Limb (tissue), 2 donors: ENCODE measurements around the gene OR4K1.
"Not testable (repeated sequence)": the region's sequence is repeated elsewhere in the genome, so short reads cannot be mapped to it uniquely, and the experiment has no call there.

Source experiments
- DNase-seq, 2 donors: peaks; one replicate each; pipeline ENCODE4 v3.0.0-alpha.2; 2016; ENCODE audit errors: extremely low spot score in 2 of 2

The OR4K1 gene, protein sequence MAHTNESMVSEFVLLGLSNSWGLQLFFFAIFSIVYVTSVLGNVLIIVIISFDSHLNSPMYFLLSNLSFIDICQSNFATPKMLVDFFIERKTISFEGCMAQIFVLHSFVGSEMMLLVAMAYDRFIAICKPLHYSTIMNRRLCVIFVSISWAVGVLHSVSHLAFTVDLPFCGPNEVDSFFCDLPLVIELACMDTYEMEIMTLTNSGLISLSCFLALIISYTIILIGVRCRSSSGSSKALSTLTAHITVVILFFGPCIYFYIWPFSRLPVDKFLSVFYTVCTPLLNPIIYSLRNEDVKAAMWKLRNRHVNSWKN

DNA sequence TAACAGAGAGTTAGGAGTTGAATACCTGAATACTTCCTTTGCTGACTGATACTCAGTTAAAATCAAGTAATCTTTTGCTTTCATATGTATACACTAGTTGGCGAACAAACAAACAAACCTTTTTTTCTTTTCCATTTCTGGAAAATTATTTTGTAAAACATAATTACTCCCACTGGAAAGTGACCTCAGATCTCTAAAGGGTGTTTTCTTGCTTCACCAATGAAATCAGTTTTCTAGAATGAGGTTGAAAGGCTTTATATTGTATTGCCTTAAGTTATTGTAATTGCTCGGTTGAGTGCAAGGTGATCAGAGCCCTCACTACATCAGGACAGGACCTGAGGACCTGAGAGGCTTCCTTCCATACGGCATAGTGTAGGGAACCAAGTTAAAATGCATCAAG is at the start of gene OR4K1:
Gene OR4K1 (plus strand): TSS at position 301 of the 400 bp plus-strand sequence. CDS start 4,750 bp downstream, outside the sequence.
- DNase-seq = no peak

DNA sequence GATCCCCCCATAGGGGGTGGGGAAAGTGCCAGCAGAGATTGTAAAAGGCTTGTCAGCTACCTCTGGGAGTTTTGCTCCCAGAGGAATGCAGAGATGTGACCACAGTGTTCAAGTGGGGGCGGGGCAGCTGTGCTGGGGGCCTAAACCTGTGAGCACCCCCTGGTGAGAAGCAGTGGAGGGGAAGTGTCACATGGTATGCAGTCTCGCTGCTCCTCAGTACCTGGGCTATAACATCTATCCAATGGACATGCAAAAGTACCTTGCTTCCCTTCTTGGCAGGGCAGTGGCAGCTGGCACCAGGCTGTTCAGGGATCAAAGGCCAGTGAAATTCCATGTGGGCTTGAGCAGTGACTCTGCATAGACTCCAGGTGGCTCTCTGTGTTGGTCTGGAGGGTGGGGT is 35.4 kb upstream of the OR4K1 start:
- DNase-seq = no peak

DNA sequence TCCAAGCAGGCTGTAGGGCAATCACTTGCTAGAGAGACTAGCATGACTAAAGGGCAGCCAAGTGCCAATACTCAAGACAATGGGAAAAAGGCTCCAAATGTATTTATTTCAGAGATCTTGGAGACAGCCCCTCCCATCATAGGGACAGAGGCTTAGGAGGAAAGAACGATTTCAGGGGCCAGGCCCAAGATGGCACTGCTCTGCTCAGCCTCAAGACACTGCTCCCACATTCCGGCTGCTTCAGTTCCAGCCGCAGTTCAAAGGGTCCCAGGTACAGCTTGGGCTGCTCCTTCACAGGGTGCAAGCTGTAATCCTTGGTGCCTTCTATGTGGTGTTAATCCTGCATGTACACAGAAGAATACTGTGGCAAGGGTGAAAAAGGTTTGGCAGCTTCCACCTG is 29.7 kb upstream of the OR4K1 start:
- DNase-seq = no peak

DNA sequence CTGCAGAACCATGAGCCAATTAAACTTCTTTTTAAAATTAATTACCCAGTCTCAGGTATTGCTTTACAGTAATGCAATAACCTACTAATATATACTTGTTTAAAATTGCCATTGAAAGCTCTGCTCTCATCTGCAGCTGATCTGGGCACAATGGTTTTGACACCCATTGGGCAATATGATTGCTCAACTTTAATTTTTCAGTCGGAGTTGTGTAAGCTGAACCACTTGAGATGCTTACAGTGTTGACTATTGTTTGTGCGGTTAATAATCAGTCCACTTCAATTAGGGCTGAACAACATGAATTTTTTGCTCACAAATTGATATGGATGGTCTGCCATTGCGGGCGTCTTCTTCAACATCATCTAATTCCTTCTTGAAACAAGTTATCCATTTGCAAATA is 28.3 kb upstream of the OR4K1 start:
- DNase-seq = no peak

DNA sequence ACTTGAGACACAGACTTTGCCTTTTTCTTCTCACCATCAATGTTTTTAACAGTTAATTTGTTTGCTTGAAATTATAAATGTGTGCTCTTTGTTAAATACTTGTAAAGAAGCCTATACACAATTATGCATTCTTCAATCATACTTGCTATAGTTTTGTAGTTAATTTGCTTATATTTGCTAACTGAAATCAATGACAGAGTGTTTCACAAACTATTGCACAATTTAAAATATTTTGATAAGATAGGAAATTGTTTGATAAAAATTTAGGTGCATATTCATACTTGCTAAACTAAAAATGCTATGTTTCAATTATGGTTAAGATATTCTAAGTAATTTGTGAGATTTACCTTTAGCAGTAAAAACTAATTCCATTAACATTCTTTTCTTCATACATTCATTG is 24.1 kb upstream of the OR4K1 start:
- no peak for DNase-seq

DNA sequence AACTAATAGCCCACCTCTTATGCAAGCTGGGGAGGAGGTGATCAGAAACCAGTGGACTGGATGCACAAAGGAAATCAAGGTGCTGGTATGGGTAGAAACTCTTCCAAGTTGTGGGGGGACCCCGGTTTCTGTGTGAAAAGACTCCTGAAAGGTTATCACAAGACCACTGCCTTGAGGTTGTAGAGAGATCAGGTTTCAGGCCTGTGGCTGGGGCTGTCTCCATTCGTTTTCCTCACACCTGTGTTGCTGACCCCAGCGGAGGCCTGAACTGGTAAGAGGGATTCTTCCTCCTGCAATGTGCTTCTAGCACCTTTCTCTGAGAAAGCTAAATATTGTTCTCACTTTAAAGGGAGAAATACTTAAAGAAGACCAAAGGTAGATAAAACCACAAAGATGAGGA is 19.6 kb upstream of the OR4K1 start:
- DNase-seq = no peak

DNA sequence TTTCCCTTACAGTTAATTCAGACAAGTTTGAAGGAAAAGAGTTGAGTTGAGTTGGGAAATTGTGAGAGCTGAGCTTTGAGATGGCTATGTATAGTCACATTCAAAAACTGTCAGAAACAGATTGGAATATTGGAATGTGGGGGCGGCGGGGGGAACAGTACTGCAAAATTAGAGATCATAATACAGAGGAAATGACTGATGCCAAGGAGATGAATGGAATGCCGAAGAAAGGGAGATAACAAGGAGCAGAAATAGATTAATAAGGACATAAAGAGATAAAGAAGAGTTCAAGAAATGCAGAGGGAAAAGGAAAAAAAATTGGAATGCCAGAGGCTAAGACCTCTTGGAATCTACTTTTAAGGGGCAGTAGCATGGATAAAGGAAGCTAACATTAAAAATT is 13.5 kb upstream of the OR4K1 start:
- no peak for DNase-seq

DNA sequence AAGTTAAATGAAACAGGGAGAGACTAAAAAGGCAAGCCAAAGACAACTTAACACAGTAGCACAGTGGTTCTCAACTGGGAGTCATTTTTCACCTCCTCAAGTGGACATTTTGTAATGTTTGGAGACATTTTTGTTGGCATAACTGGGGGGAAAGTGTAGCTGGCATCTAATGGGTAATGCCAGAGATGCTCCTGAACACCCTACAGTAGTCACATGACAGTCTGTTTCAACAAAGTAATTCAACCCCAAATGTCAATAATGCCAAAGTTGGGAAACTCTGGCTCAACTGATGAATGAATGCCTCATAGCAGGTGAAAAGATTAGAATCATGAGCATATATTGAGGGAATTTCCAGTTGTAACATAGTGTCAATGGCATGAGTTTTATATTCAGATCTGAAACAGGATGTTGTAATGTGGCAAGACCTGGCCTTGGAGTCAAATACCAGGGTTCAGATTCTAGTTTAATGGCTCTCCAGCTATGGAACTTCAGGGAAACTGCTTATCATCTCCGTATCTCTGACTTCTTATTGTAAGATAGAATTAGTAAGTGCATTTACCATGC is 12.7 kb upstream of the OR4K1 start:
- no peak for DNase-seq

DNA sequence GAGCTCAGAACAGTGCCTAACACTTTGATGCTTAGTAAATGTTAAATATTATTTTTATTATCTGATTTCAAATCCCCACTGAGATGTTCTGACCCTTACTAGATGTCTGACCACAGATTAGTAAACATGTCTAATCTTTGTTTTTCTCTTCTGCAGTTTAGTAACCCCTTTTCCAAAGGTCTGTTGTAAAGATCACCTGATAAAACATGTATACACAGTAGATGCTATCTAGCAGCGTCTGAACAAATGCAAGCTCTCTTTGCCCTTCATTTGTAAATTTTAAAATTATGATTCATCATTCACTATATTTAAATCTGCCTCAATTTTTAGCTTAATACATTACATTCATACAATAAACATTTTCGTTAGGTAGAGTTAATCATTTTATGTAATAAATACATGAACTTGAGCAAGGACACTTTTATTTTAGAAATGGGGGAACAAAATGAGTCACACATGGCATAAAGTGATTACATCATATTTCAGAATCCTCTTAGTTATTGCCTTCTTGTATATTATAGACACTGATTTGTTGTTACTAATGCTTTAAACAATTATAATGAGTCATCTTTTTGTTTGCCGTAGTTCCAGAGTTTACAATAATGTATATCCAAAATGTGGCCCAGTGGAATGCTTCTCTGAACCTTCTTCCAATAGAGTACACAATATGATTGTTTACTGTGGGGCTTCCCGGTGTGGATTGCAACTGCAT is 12.0 kb upstream of the OR4K1 start:
- DNase-seq = no peak

DNA sequence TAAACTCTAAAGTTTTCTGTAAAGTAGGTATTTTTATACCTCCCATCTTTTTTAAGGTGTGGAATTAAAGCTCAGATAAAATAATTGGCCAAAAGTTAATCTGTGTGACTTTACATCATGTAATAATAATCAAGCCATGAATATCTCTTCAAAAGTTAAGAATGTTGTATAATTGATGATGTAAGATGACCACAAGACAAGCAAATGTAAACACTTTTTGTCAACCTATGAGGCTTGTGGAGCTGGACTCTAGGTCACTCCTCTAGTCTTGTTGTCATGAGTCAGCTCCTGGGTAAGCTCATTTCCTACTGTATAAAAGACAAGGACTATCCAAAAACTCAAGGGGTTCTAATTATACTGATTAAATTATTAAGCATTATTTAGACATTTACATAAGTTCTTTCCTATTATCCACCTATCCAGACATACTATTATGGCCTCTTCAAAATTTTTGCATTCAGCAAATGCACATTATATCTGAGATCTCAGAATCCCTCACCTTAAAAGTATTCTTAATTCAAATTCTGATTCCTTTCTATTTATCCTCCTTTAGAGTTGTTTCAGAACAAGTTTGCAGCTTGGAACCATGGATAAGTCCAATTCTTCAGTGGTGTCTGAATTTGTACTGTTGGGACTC is 10.6 kb upstream of the OR4K1 start, which contains the start of gene OR4K5:
Gene OR4K5 (plus strand): TSS at position 587 of the 637 bp plus-strand sequence. CDS start 0 bp downstream, at position 587.
- no peak for DNase-seq

DNA sequence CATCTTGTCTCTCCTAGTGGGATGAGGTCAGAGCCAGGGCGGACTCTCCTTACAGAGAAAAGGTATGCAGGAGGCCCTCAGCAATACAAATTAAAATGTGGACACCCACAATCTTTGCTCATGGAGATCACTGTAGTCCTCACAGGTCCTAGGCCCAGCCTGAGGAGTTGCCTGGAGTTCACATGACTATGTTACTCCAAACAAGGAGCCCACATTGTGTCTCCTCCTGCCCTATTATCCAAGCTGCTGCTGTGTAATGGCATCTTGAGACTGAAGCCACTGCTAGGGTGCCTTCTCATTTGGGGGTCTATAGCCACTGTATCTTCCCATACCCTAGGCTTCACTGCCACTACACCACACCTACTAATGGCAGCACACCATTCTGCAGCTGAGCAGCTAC is 11.0 kb downstream of the OR4K1 start:
- DNase-seq = no peak

DNA sequence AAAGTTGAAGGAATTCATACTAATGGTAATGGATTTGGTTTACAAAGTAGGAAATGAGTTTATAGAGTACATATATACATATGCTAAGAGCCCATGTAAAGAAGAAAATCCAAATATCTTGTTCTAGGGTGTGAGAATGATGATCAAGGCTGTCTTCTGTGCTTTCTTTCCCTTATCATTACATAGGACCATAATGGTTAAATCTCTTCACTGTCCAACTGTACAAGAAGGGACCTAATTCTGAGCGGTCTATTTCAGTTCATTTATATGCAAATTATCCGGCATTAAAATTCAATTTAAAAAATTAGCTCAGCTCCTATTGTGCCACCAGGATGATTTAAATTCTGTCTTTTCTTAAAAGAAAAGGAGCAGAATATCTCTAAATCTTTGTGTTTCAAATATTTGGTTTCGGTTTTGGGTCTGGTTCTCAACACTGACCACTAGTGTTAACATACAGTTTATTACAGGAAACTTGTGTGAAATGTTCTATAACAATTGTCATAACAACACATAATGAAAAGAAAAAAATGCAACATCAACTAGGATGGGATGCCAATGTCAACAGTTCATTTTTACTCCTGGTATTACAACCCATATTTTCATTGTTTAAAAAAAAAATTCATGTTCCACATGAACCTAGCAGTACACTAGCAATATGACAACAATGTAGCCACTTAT is 16.8 kb downstream of the OR4K1 start:
- DNase-seq = no peak

DNA sequence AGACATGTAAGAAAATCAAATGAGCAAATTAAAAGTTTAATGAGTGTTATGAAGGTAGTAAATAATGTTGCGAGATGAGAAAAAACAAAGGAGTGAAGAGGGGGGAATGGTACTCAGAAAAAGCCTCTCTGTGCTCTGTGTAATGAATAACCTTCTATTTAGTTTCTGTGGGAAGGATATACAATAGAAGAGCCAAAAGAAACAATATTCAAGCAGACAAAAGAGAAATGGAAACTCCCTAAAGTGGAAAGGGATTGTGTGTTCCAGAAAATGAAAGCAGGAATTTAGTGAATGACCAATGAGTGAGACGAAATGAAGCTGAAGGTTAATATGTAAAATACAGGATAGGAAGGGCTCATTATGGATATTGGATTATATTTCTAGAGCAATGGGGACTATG is 18.5 kb downstream of the OR4K1 start:
- DNase-seq = no peak

DNA sequence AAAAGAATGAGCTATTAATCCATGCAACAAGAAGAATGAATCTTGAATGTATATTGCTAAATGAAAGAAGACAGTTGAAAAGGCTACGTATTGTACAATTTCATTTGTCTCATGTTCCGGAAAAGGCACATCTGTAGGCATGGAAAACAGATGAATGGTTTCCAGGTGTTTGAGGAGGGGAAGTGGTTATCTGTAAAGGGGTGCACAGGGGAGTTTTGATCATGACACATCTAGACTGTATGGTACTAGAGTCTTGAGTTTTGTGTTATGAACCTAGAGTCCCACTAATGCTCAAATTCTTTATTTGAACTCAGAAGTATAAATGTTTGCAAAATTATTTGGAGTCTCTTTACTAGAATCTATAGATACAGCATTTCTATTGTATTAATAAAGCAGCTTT is 39.0 kb downstream of the OR4K1 start:
- not testable (repeated sequence) for DNase-seq

DNA sequence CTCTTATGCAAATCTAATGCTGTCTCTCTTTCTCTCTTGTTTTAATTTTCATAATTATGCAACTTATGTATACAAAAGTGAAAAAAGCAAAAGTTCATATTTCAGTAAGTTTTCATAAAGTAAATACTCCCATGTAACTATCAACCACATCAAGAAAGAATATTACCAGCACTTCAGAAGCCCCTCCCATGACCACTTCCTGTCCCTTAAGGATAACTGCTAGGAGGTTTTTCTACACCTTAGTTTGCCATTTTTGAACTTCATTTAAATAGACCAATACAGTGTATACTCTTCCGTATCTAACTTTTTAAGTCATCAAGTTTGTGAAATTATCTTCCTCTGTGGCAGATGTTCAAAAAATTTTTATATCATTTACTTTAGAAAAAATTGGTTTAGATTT is 44.1 kb downstream of the OR4K1 start:
- DNase-seq = no peak

DNA sequence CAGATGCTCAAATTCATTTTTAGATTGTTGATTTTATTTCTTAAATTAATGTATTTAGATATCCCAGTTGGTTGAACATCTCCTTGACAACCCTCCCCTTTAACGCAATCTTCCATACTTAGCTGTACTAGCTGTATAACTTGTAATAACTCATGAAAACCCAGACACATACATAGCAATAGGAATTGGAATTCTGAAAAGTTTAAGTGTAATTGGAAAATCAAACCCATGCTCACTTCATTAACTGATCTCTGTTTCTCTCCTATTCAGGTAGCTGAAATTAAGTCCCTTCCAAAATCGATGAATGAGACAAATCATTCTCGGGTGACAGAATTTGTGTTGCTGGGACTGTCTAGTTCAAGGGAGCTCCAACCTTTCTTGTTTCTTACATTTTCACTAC is 44.6 kb downstream of the OR4K1 start, which contains the start of gene OR4K15:
Gene OR4K15 (plus strand): TSS at position 301 of the 400 bp plus-strand sequence. CDS start 0 bp downstream, at position 301.
- DNase-seq = no peak
